ENCODE results near the gene CBY1.

The CBY1 gene

GRCh38 chr22:38710866-38711265, 54.4 kb downstream of the CBY1 start:
- peak overlapping the region in 1 of 2 donors; percentile 57 for H3K27ac Mint-ChIP-seq
- peak overlapping the region in 1 of 2 donors; percentile 30 for H3K4me3 Mint-ChIP-seq
- peaks cover 39% of the 10 kb centered on the region for H3K36me3 Mint-ChIP-seq (ENCODE audit: insufficient read depth)
- peaks cover 60 to 79% of the 10 kb centered on the region in 2 donors for H3K4me1 Mint-ChIP-seq (ENCODE audit: low read depth in 2 of 2)
- H3K27me3 Mint-ChIP-seq = no peaks in the 10 kb centered on the region
- ATAC-seq (replicated peaks) = no peak
- no peak for DNase-seq
- no peaks in the 10 kb centered on the region for H3K9me3 Mint-ChIP-seq

GRCh38 chr22:38712486-38713207, 56.2 kb downstream of the CBY1 start:
- Mint-ChIP-seq H3K9me3 (no peaks in the 10 kb centered on the region), H3K27me3 (no peaks in the 10 kb centered on the region), H3K4me1 (ENCODE audit: low read depth in 2 of 2) (peaks cover 55 to 67% of the 10 kb centered on the region in 2 donors), H3K27ac (peak overlapping the region in 1 of 2 donors; percentile 79), H3K4me3 (no peak overlapping the region), H3K36me3 (ENCODE audit: insufficient read depth) (peaks cover 49% of the 10 kb centered on the region)
- no peak for ATAC-seq (replicated peaks)
- DNase-seq = no peak

GRCh38 chr22:38713921-38714320, 57.5 kb downstream of the CBY1 start:
- H3K27me3 Mint-ChIP-seq = no peaks in the 10 kb centered on the region
- no peaks in the 10 kb centered on the region for H3K9me3 Mint-ChIP-seq
- H3K4me1 Mint-ChIP-seq (ENCODE audit: low read depth in 2 of 2) = peaks cover 44 to 55% of the 10 kb centered on the region in 2 donors
- H3K36me3 Mint-ChIP-seq (ENCODE audit: insufficient read depth) = peaks cover 58% of the 10 kb centered on the region
- H3K27ac Mint-ChIP-seq = peak overlapping the region; percentile 9 to 79
- no peak for ATAC-seq (replicated peaks)
- no peak for DNase-seq
- no peak overlapping the region for H3K4me3 Mint-ChIP-seq

- Mint-ChIP-seq H3K27ac (peak overlapping the region; percentile 8 to 30), H3K4me1 (ENCODE audit: low read depth in 2 of 2) (peaks cover 38 to 46% of the 10 kb centered on the region in 2 donors), H3K4me3 (peak overlapping the region in 1 of 2 donors; percentile 2)
These were observed 58.8 kb downstream of the CBY1 start for GRCh38 chr22:38715176-38715764.

GRCh38 chr22:38715852-38716251, 59.4 kb downstream of the CBY1 start:
- DNase-seq = no peak
- Mint-ChIP-seq H3K4me1 (ENCODE audit: low read depth in 2 of 2) (peaks cover 35 to 43% of the 10 kb centered on the region in 2 donors), H3K9me3 (no peaks in the 10 kb centered on the region), H3K27ac (peak overlapping the region; percentile 8 to 30), H3K4me3 (no peak overlapping the region), H3K36me3 (ENCODE audit: insufficient read depth) (peaks cover 73% of the 10 kb centered on the region), H3K27me3 (no peaks in the 10 kb centered on the region)
- no peak for ATAC-seq (replicated peaks)

More at GRCh38 chr22:38715176-38715764, 58.8 kb downstream of the CBY1 start:
- H3K36me3 Mint-ChIP-seq (ENCODE audit: insufficient read depth) = peaks cover 70% of the 10 kb centered on the region
- ATAC-seq (replicated peaks) (no peak), DNase-seq (no peak)
- H3K9me3 Mint-ChIP-seq = no peaks in the 10 kb centered on the region
- H3K27me3 Mint-ChIP-seq = no peaks in the 10 kb centered on the region

GRCh38 chr22:38716271-38716670, 59.8 kb downstream of the CBY1 start:
- Mint-ChIP-seq H3K9me3 (no peaks in the 10 kb centered on the region), H3K27ac (peak overlapping the region in 1 of 2 donors; percentile 80), H3K4me1 (ENCODE audit: low read depth in 2 of 2) (peaks cover 34 to 39% of the 10 kb centered on the region in 2 donors), H3K4me3 (no peak overlapping the region), H3K36me3 (ENCODE audit: insufficient read depth) (peaks cover 74% of the 10 kb centered on the region), H3K27me3 (no peaks in the 10 kb centered on the region)
- ATAC-seq (replicated peaks) (no peak), DNase-seq (no peak)

GRCh38 chr22:38716826-38717225, 60.4 kb downstream of the CBY1 start:
- no peak overlapping the region for H3K4me3 Mint-ChIP-seq
- DNase-seq (no peak), ATAC-seq (replicated peaks) (no peak)
- H3K36me3 Mint-ChIP-seq (ENCODE audit: insufficient read depth) = peaks cover 78% of the 10 kb centered on the region
- H3K4me1 Mint-ChIP-seq (ENCODE audit: low read depth in 2 of 2) = peaks cover 36 to 37% of the 10 kb centered on the region in 2 donors
- no peaks in the 10 kb centered on the region for H3K27me3 Mint-ChIP-seq
- H3K9me3 Mint-ChIP-seq = no peaks in the 10 kb centered on the region
- peak overlapping the region; percentile 44 to 80 for H3K27ac Mint-ChIP-seq

- peaks cover 81% of the 10 kb centered on the region for H3K36me3 Mint-ChIP-seq (ENCODE audit: insufficient read depth)
- no peaks in the 10 kb centered on the region for H3K27me3 Mint-ChIP-seq
- ATAC-seq (replicated peaks) = no peak
These were observed 60.8 kb downstream of the CBY1 start for GRCh38 chr22:38717244-38717643.

GRCh38 chr22:38718414-38718813, 62.0 kb downstream of the CBY1 start:
- Mint-ChIP-seq H3K36me3 (ENCODE audit: insufficient read depth) (peaks cover 88% of the 10 kb centered on the region), H3K4me1 (ENCODE audit: low read depth in 2 of 2) (peaks cover 20 to 25% of the 10 kb centered on the region in 2 donors), H3K27ac (peak overlapping the region in 1 of 2 donors; percentile 44), H3K4me3 (no peak overlapping the region), H3K9me3 (no peaks in the 10 kb centered on the region), H3K27me3 (no peaks in the 10 kb centered on the region)
- ATAC-seq (replicated peaks) (no peak), DNase-seq (no peak)

More at GRCh38 chr22:38717244-38717643, 60.8 kb downstream of the CBY1 start:
- Mint-ChIP-seq H3K9me3 (no peaks in the 10 kb centered on the region), H3K27ac (peak overlapping the region; percentile 44 to 80), H3K4me1 (ENCODE audit: low read depth in 2 of 2) (peaks cover 31 to 33% of the 10 kb centered on the region in 2 donors), H3K4me3 (no peak overlapping the region)
- DNase-seq = no peak

- Mint-ChIP-seq H3K4me3 (no peak overlapping the region), H3K4me1 (ENCODE audit: low read depth in 2 of 2) (peaks cover 13 to 20% of the 10 kb centered on the region in 2 donors), H3K36me3 (ENCODE audit: insufficient read depth) (peaks cover 92% of the 10 kb centered on the region), H3K9me3 (no peaks in the 10 kb centered on the region), H3K27ac (peak overlapping the region in 1 of 2 donors; percentile 55), H3K27me3 (no peaks in the 10 kb centered on the region)
- DNase-seq (no peak), ATAC-seq (replicated peaks) (no peak)
These were observed 62.8 kb downstream of the CBY1 start for GRCh38 chr22:38719196-38719595.

- no peak for ATAC-seq (replicated peaks)
- Mint-ChIP-seq H3K4me3 (no peak overlapping the region), H3K9me3 (no peaks in the 10 kb centered on the region), H3K4me1 (ENCODE audit: low read depth in 2 of 2) (peaks cover 9 to 17% of the 10 kb centered on the region in 2 donors), H3K27me3 (no peaks in the 10 kb centered on the region), H3K36me3 (ENCODE audit: insufficient read depth) (peaks cover 96% of the 10 kb centered on the region), H3K27ac (peak overlapping the region in 1 of 2 donors; percentile 55)
- DNase-seq = no peak
These were observed 63.9 kb downstream of the CBY1 start for GRCh38 chr22:38720350-38720749.

GRCh38 chr22:38721551-38721950, 65.1 kb downstream of the CBY1 start:
- no peaks in the 10 kb centered on the region for H3K9me3 Mint-ChIP-seq
- no peaks in the 10 kb centered on the region for H3K27me3 Mint-ChIP-seq
- H3K36me3 Mint-ChIP-seq (ENCODE audit: insufficient read depth) = peaks cover 96% of the 10 kb centered on the region
- H3K4me3 Mint-ChIP-seq = peak overlapping the region in 1 of 2 donors; percentile 34
- H3K27ac Mint-ChIP-seq = no peak overlapping the region
- ATAC-seq (replicated peaks) = no peak
- no peak for DNase-seq
- peaks cover 8 to 15% of the 10 kb centered on the region in 2 donors for H3K4me1 Mint-ChIP-seq (ENCODE audit: low read depth in 2 of 2)

Data from effector memory CD8-positive, alpha-beta T cell (primary cell).